Epithelial cell of esophagus (primary cell): ENCODE results near the gene CCDC136.

Source experiments
- DNase-seq: peaks from one replicate; pipeline ENCODE4 v3.0.0; 2010; ENCODE audit warnings: low read depth
- H3K4me3 ChIP-seq: 2 replicates; pipeline ENCODE4 v1.5.1; 2011; ENCODE audit warnings: mild to moderate bottlenecking, low read length, control low read depth
- CTCF ChIP-seq: IDR thresholded peaks from 2 replicates; pipeline ENCODE4 v1.5.1; 2011; ENCODE audit warnings: low read depth, mild to moderate bottlenecking, low read length, control low read depth, inconsistent platforms; ENCODE audit not compliant: insufficient read depth; ENCODE audit errors: missing control alignments

CCDC136 gene

GRCh38 chr7:128841171-128841690 is 49.5 kb downstream of the CCDC136 start:
- no peak for TF ChIP-seq CTCF
- H3K4me3 ChIP-seq, result no peak overlapping the region
- DNase-seq, result peak; percentile 9

- H3K4me3 ChIP-seq, result no peak overlapping the region
- peak; percentile 43 for DNase-seq
- TF ChIP-seq CTCF, result peak; percentile 65
Observed at GRCh38 chr7:128841921-128842673, 50.3 kb downstream of the CCDC136 start.

- H3K4me3 ChIP-seq, result no peak overlapping the region
- no peak for TF ChIP-seq CTCF
- DNase-seq, result no peak
Observed at GRCh38 chr7:128842674-128843641, 51.2 kb downstream of the CCDC136 start.

GRCh38 chr7:128843938-128844621 is 52.3 kb downstream of the CCDC136 start:
- no peak overlapping the region for H3K4me3 ChIP-seq
- DNase-seq, result no peak
- TF ChIP-seq CTCF, result no peak

GRCh38 chr7:128844777-128845311 is 53.1 kb downstream of the CCDC136 start:
- no peak for TF ChIP-seq CTCF
- no peak overlapping the region for H3K4me3 ChIP-seq
- no peak for DNase-seq

GRCh38 chr7:128845475-128845874 is 53.7 kb downstream of the CCDC136 start:
- H3K4me3 ChIP-seq, result no peak overlapping the region
- TF ChIP-seq CTCF, result no peak
- no peak for DNase-seq
